H1 (cell line): Measurements from ENCODE around the gene PPP3CB. TPM values are rescaled to one million over a fixed set of nuclear protein-coding genes. Genes with fewer than 3 reads are reported as not detected.

Source experiments
- CTCF ChIA-PET: fragments of 300-600 bp; sonication (Branson Sonifier 250); formaldehyde crosslinking; loops from one replicate; lab custom pipeline; 2021; ENCODE audit not compliant: partially characterized antibody; lab: Charles Lee
- POLR2A ChIA-PET: fragments of 300-600 bp; sonication (Branson Sonifier 250); formaldehyde crosslinking; loops from one replicate; lab custom pipeline; 2021; ENCODE audit warnings: inconsistent platforms; ENCODE audit not compliant: partially characterized antibody; lab: Charles Lee
- DNase-seq, 2 experiments: peaks; one replicate each; pipeline versions ENCODE4 v3.0.0 to v3.0.0-alpha.2; 2010 to 2022; ENCODE audit warnings: low spot score in 2 of 2, low read depth in 1 of 2, mixed read lengths in 1 of 2
- FAIRE-seq: peaks from 2 replicates; lab custom pipeline; 2011; peaks lifted over from hg19 to GRCh38; lab: Jason Lieb, UNC
- H2AFZ ChIP-seq: 2 replicates; pipeline ENCODE4 v1.8.1; 2012; ENCODE audit warnings: low read length, inconsistent platforms
- H2AK5ac ChIP-seq: 2 replicates; pipeline ENCODE4 v1.6.1; 2013; ENCODE audit warnings: low read depth, low read length
- H2BK120ac ChIP-seq: replicated peaks from 2 replicates; pipeline ENCODE3; 2013; ENCODE audit warnings: low read depth, low read length, inconsistent platforms
- H2BK12ac ChIP-seq: 2 replicates; pipeline ENCODE4 v1.6.1; 2013; ENCODE audit warnings: low read depth, low read length
- H2BK15ac ChIP-seq: 2 replicates; pipeline ENCODE4 v1.6.1; 2013; ENCODE audit warnings: low read length
- H2BK20ac ChIP-seq: 2 replicates; pipeline ENCODE4 v1.6.1; 2013; ENCODE audit warnings: low read length
- H2BK5ac ChIP-seq: 2 replicates; pipeline ENCODE4 v1.6.1; 2013; ENCODE audit warnings: low read depth, low read length
- H3K14ac ChIP-seq: 2 replicates; pipeline ENCODE4 v1.6.1; 2013; ENCODE audit warnings: inconsistent platforms; ENCODE audit not compliant: insufficient read length
- H3K18ac ChIP-seq: 2 replicates; pipeline ENCODE4 v1.6.1; 2013; ENCODE audit warnings: low read length; ENCODE audit errors: extremely low read depth
- H3K23ac ChIP-seq: 2 replicates; pipeline ENCODE4 v1.6.1; 2013; ENCODE audit warnings: inconsistent platforms; ENCODE audit not compliant: insufficient read length
- H3K23me2 ChIP-seq: 2 replicates; pipeline ENCODE4 v1.6.1; 2013; ENCODE audit warnings: low read depth, low read length
- H3K27ac ChIP-seq: 2 replicates; pipeline ENCODE4 v1.6.1; 2011; ENCODE audit warnings: low read depth, low read length, inconsistent platforms
- H3K27me3 ChIP-seq, 4 experiments: replicated peaks in 1 of 4; 1 replicate in 1 of 4; 2 replicates in 3 of 4; pipeline versions ENCODE4 v1.6.1 to v1.8.1; 2011 to 2013; ENCODE audit warnings: low read length in 3 of 4, mild to moderate bottlenecking in 3 of 4, inconsistent platforms in 2 of 4, mixed read lengths in 2 of 4, moderate library complexity in 1 of 4; ENCODE audit not compliant: control insufficient read depth in 3 of 4, insufficient read depth in 3 of 4; ENCODE audit errors: extremely low read depth in 1 of 4
- H3K36me3 ChIP-seq, 4 experiments: 2 replicates each; pipeline versions ENCODE4 v1.6.1 to v1.8.1; 2011 to 2013; ENCODE audit warnings: mild to moderate bottlenecking in 4 of 4, low read length in 3 of 4, moderate library complexity in 2 of 4, control low read depth in 1 of 4, inconsistent platforms in 1 of 4; ENCODE audit not compliant: insufficient read depth in 4 of 4, control insufficient read depth in 2 of 4
- H3K4ac ChIP-seq: replicated peaks from 2 replicates; pipeline ENCODE3; 2013; ENCODE audit warnings: low read length, low read depth, mixed read lengths, inconsistent platforms; ENCODE audit not compliant: insufficient read length
- H3K4me1 ChIP-seq, 4 experiments: replicated peaks in 1 of 4; 1 replicate in 1 of 4; 2 replicates in 3 of 4; pipeline versions ENCODE4 v1.6.1 to v1.8.1; 2011 to 2013; ENCODE audit warnings: low read length in 3 of 4, inconsistent platforms in 2 of 4, mixed read lengths in 1 of 4; ENCODE audit not compliant: insufficient read depth in 4 of 4, control insufficient read depth in 3 of 4
- H3K4me2 ChIP-seq, 2 experiments: 2 replicates each; pipeline versions ENCODE4 v1.6.1 to v1.8.1; 2011 to 2013; ENCODE audit warnings: low read depth in 2 of 2, low read length in 2 of 2, control low read depth in 1 of 2, inconsistent platforms in 1 of 2, mild to moderate bottlenecking in 1 of 2; ENCODE audit not compliant: insufficient read depth in 1 of 2
- H3K4me3 ChIP-seq, 4 experiments: fragments of 200-600, 300-600 bp in 1 of 4; sonication (generic), shearing (Covaris generic), sonication (Bioruptor Twin) in 1 of 4; 2 replicates each; pipeline versions ENCODE4 v1.5.1 to v1.8.1; 2011 to 2016; ENCODE audit warnings: low read length in 4 of 4, low read depth in 3 of 4, control low read depth in 2 of 4, inconsistent platforms in 2 of 4, mild to moderate bottlenecking in 2 of 4, mixed read lengths in 1 of 4, moderate library complexity in 1 of 4; ENCODE audit not compliant: insufficient read depth in 2 of 4; ENCODE audit errors: extremely low read depth in 1 of 4
- H3K56ac ChIP-seq: replicated peaks from 2 replicates; pipeline ENCODE3; 2013; ENCODE audit warnings: low read depth, mild to moderate bottlenecking, mixed read lengths, low read length, inconsistent platforms; ENCODE audit not compliant: insufficient read length
- H3K79me1 ChIP-seq: 2 replicates; pipeline ENCODE4 v1.6.1; 2013; ENCODE audit warnings: low read depth, low read length, control low read depth
- H3K79me2 ChIP-seq, 2 experiments: 2 replicates each; pipeline versions ENCODE4 v1.6.1 to v1.8.1; 2012 to 2013; ENCODE audit warnings: low read length in 2 of 2, mild to moderate bottlenecking in 2 of 2, inconsistent platforms in 1 of 2; ENCODE audit not compliant: insufficient read depth in 2 of 2, control insufficient read depth in 1 of 2
- H3K9ac ChIP-seq, 4 experiments: replicated peaks in 1 of 4; 1 replicate in 1 of 4; 2 replicates in 3 of 4; pipeline versions ENCODE4 v1.6.1 to v1.8.1; 2011 to 2013; ENCODE audit warnings: low read depth in 3 of 4, low read length in 3 of 4, control low read depth in 2 of 4, mild to moderate bottlenecking in 2 of 4, moderate library complexity in 2 of 4, inconsistent platforms in 1 of 4; ENCODE audit errors: extremely low read depth in 1 of 4
- H3K9me3 ChIP-seq, 2 experiments: 2 replicates each; pipeline versions ENCODE4 v1.6.1 to v1.8.1; 2012 to 2013; ENCODE audit warnings: mild to moderate bottlenecking in 2 of 2, moderate library complexity in 2 of 2, control low read depth in 1 of 2, inconsistent platforms in 1 of 2, low read depth in 1 of 2, low read length in 1 of 2, mixed read lengths in 1 of 2; ENCODE audit not compliant: insufficient read depth in 2 of 2
- H4K20me1 ChIP-seq, 2 experiments: replicated peaks in 1 of 2; 2 replicates each; pipeline versions ENCODE3 to v1.8.1; 2011 to 2013; ENCODE audit warnings: inconsistent platforms in 2 of 2, low read length in 2 of 2, mild to moderate bottlenecking in 1 of 2; ENCODE audit not compliant: insufficient read depth in 2 of 2, control insufficient read depth in 1 of 2
- H4K5ac ChIP-seq: 2 replicates; pipeline ENCODE4 v1.6.1; 2013; ENCODE audit warnings: low read length, low read depth, mixed read lengths, inconsistent platforms; ENCODE audit not compliant: insufficient read length
- H4K8ac ChIP-seq: 2 replicates; pipeline ENCODE4 v1.8.0; 2013; ENCODE audit warnings: mild to moderate bottlenecking, moderate library complexity, low read length, inconsistent platforms; ENCODE audit not compliant: insufficient read depth; ENCODE audit errors: extremely low read depth
- H4K91ac ChIP-seq: replicated peaks from 2 replicates; pipeline ENCODE3; 2013; ENCODE audit warnings: low read length, mixed read lengths, inconsistent platforms; ENCODE audit not compliant: insufficient read length
- CEBPB ChIP-seq: IDR thresholded peaks from 2 replicates; pipeline ENCODE4 v1.6.1; 2012; ENCODE audit warnings: low read depth, low read length
- EP300 ChIP-seq, 2 experiments: IDR thresholded peaks; 1 replicate in 1 of 2; 2 replicates in 1 of 2; pipeline ENCODE4 v1.6.1; 2011 to 2012; ENCODE audit warnings: low read depth in 2 of 2, low read length in 2 of 2, mild to moderate bottlenecking in 2 of 2, borderline replicate concordance in 1 of 2, inconsistent platforms in 1 of 2, moderate library complexity in 1 of 2
- WGBS, 2 experiments: shearing (Covaris generic) in 1 of 2; methylation state at CpG; one replicate each; pipeline versions ENCODE4 v1.1.6 to v1.1.7; 2013 to 2015; ENCODE audit warnings: low lambda C conversion rate in 2 of 2, mixed read lengths in 2 of 2, inconsistent platforms in 1 of 2, low coverage in 1 of 2, missing lambda C conversion rate in 1 of 2; ENCODE audit not compliant: insufficient replicate concordance in 2 of 2, insufficient coverage in 1 of 2, insufficient read length in 1 of 2; ENCODE audit errors: extremely low coverage in 1 of 2, missing lambda C conversion rate in 1 of 2; 5-methylcytosine and 5-hydroxymethylcytosine counted together
- polyA plus RNA-seq, 7 experiments: library from polyadenylated mRNA; depleted of rRNA in 3 of 7; stranded (reverse) in 5 of 7; unstranded in 2 of 7; fragments of >200 nt in 5 of 7; fragments of 200-250 nt in 2 of 7; gene quantifications; 1 replicate in 5 of 7; 2 replicates in 1 of 7; 4 replicates in 1 of 7; pipeline versions ENCODE4 v1.2.1 to v1.2.3, GENCODE V29; 2011 to 2013; ENCODE audit warnings: missing spikeins in 2 of 7, mixed read lengths in 2 of 7
- total RNA-seq: library from RNA; stranded (reverse); fragmentation: NEBNext Ultra II Directional; extraction: Animal tissue kit (Norgen Biotek cat#: 25700); gene quantifications from 2 replicates; pipeline ENCODE4 v1.2.1, GENCODE V29; 2021

PPP3CB gene
- total and polyA plus RNA-seq, 2 of the 8 experiments (the other 6 are each of a cell fraction or from before 2014, with no cell fraction given) = 10.5 to 36.3 TPM

GRCh38 chr10:73405556-73405955, 90.3 kb downstream of the PPP3CB start:
- Histone ChIP-seq H3K4ac (no peak overlapping the region), H3K27me3 (no peaks in the 10 kb centered on the region), H3K79me1 (peaks cover 4% of the 10 kb centered on the region), H3K18ac (no peak overlapping the region), H2AK5ac (no peak overlapping the region), H3K4me2 (no peak overlapping the region), H4K8ac (no peak overlapping the region), H3K9me3 (no peaks in the 10 kb centered on the region), H3K79me2 (peaks cover 3 to 68% of the 10 kb centered on the region in 2 experiments; a peak in 3 of 4 replicates), H3K36me3 (no peaks in the 10 kb centered on the region), H3K4me3 (no peak overlapping the region), H4K91ac (no peak overlapping the region), H2BK5ac (no peak overlapping the region), H3K4me1 (no peaks in the 10 kb centered on the region), H4K5ac (no peak overlapping the region), H3K23ac (no peak overlapping the region), H3K9ac (no peak overlapping the region), H2BK15ac (no peak overlapping the region), H2AFZ (no peak overlapping the region), H3K23me2 (no peaks in the 10 kb centered on the region), H2BK120ac (no peak overlapping the region), H3K27ac (no peak overlapping the region), H3K56ac (no peak overlapping the region), H3K14ac (no peak overlapping the region), H2BK20ac (no peak overlapping the region), H4K20me1 (peaks cover 0 to 7% of the 10 kb centered on the region in 2 experiments), H2BK12ac (no peak overlapping the region)
- no peak for DNase-seq
- ChIA-PET CTCF (no interaction called here), POLR2A (no interaction called here)
- WGBS, 2 experiments = 92% methylated on average over 3 of the region's 3 CpGs; no CpG with 5 or more reads in 1 of the 2 experiments
- TF ChIP-seq CEBPB = no peak
- no peak for TF ChIP-seq EP300 (IDR thresholded peaks at IDR 0.05; ENCODE audit: borderline replicate concordance in 1 of 2, low read depth in 2 of 2, low read length in 2 of 2)
- FAIRE-seq = no peak
